Left ventricle myocardium superior (tissue), 1 donor: ENCODE results near the gene ACTN4. TPM values are rescaled to one million over a fixed set of nuclear protein-coding genes. Genes with fewer than 3 reads are reported as not detected.
"Not testable (repeated sequence)": the region's sequence is repeated elsewhere in the genome, so short reads cannot be mapped to it uniquely, and the experiment has no call there.

Source experiments
- ATAC-seq: fragments of 200-7000 bp; cut with Tn5 transposase; one replicate; pipeline ENCODE4 v1.9.1; 2020; ENCODE audit warnings: mild to moderate bottlenecking, moderate library complexity
- DNase-seq: peaks from one replicate; pipeline ENCODE4 v3.0.0-alpha.2; 2020
- intact Hi-C: fragments of 100-400 bp; cut with micrococcal nuclease; formaldehyde crosslinking; loops from one replicate; pipeline ENCODE4 v1.11.0; 2022
- total RNA-seq: library from RNA; stranded (reverse); fragmentation: NEBNext Ultra II Directional; extraction: Animal tissue kit (Norgen Biotek cat#: 25700); gene quantifications from one replicate; pipeline ENCODE4 v1.2.1, GENCODE V29; 2021
- donor health status: DM: no; HTN: yes; CAD: no; lungs with severe emphysema.

Gene ACTN4
- total RNA-seq, 1 donor from 2014 or later = 131 TPM

- ATAC-seq (no peak), DNase-seq (no peak)
- intact Hi-C loops = no loop called here
Observed at GRCh38 chr19:38740932-38741331, 93.5 kb downstream of the ACTN4 start.

- ATAC-seq (no peak), DNase-seq (no peak)
- intact Hi-C loops = no loop called here
Observed at GRCh38 chr19:38741670-38742069, 94.2 kb downstream of the ACTN4 start.

DNA sequence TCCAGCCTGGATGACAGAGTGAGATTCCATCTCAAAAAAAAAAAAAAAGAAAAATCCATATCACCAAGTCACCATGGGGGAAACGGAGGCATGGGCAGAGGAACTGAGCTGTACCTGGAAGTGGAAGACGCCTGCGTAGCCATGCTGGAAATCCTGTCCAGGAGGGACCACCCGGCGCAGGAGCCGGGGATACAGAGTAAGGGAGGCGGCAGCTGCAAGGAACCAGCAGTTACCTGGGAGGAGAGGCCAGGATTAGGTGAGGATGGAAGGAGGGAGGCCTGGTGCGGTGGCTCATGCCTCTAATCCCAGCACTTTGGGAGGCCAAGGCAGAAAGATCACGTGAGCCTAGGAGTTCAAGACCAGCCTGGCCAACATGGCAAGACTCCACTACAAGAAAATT lies 94.8 kb downstream of the ACTN4 start:
- intact Hi-C loops = no loop called here
- DNase-seq = no peak
- no peak for ATAC-seq

DNA sequence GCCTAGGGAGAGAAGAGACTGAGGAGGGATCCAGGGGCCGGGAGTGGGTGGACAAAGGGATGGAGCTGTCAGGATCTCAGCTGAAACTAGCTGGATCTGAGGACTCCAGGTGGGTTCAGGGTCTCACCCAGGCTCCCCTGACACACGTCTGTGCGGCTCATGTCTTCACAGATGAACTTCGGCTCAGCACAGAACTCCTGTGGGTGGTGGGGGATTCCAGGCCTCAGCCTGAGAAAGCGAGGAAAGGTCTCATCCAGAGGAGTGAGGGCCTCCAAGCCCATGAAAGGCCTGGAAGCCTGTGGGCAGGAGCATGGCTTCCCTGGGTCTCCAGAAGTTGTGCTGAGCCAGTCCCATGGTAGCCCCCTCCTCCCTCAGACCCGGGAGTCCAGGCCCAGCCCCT lies 95.5 kb downstream of the ACTN4 start:
- intact Hi-C loops = no loop called here
- ATAC-seq (no peak), DNase-seq (no peak)

- ATAC-seq (no peak), DNase-seq (no peak)
- intact Hi-C loops = no loop called here
Observed at GRCh38 chr19:38743394-38744297, 96.2 kb downstream of the ACTN4 start.

- no peak for ATAC-seq
Observed at GRCh38 chr19:38744298-38744681, 96.8 kb downstream of the ACTN4 start, which contains the start of gene CAPN12. Gene CAPN12, minus strand, starts transcription at chr19:38744474. Its CDS starts 309 bp downstream, at chr19:38744165.

GRCh38 chr19:38744874-38745273 lies 97.4 kb downstream of the ACTN4 start:
- intact Hi-C loops = no loop called here
- ATAC-seq (no peak), DNase-seq (no peak)

More at GRCh38 chr19:38744298-38744681, 96.8 kb downstream of the ACTN4 start, which contains the start of gene CAPN12:
- intact Hi-C loops = no loop called here
- DNase-seq = no peak

GRCh38 chr19:38745316-38745715 lies 97.9 kb downstream of the ACTN4 start:
- no peak for DNase-seq

GRCh38 chr19:38753783-38754182 lies 106.3 kb downstream of the ACTN4 start:
- intact Hi-C loops, DNase-seq, ATAC-seq: not testable (repeated sequence)

More at GRCh38 chr19:38745316-38745715, 97.9 kb downstream of the ACTN4 start:
- intact Hi-C loops = no loop called here
- ATAC-seq = no peak

DNA sequence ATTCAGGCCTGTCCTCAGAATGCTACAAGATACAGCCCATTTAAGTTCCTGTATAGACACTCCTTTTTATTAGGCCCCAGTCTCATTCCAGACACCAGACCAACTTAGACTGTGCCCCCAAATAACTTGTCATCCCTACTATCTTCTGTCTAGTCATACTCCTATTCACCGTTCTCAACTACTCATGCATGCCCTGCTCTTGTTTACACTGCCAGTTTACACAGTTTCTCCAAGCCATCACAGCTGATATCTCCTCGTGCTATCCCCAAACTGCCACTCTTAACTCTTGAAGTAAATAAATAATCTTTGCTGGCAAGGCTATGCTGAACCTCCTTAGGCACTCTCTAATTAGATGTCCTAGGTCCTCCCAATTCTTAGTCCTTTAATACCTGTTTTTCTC lies 106.7 kb downstream of the ACTN4 start:
- ATAC-seq, DNase-seq, intact Hi-C loops: not testable (repeated sequence)

GRCh38 chr19:38759590-38760003 lies 112.1 kb downstream of the ACTN4 start:
- DNase-seq (no peak), ATAC-seq (no peak)
- intact Hi-C loops = no loop called here

DNA sequence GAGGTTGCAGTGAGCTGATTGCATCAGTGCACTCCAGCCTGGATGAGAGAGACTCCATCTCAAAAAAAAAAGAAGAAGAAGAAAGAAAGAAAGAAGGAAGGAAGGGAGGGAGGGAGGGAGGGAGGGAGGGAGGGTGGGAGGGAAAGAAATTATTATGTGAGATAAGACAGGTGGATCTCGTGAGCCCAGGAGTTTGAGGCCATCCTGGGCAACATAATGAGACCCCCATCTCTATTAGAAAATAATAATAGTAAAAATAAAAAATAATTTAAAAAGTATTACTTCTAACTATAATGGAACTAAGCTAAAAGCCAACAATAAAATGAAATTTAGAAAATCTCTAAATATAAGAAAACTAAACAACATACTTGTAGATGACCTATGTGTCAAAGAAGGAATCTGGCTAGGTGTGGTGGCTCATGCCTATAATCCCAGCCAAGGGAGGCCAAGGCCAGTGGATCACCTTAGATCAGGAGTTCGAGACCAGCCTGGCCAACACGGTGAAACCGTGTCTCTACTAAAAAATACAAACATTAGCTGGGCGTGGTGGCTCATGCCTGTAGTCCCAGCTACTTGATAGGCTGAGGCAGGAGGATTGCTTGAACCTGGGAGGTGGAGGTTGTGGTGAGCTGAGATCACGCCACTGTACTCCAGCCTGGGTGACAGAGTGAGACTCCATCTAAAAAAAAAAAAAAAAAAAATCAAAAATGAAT lies 113.5 kb downstream of the ACTN4 start:
- ATAC-seq, DNase-seq, intact Hi-C loops: not testable (repeated sequence)

GRCh38 chr19:38761884-38762389 lies 114.5 kb downstream of the ACTN4 start:
- intact Hi-C loops, DNase-seq, ATAC-seq: not testable (repeated sequence)

- ATAC-seq (no peak), DNase-seq (no peak)
- intact Hi-C loops = no loop called here
Observed at GRCh38 chr19:38763795-38764220, 116.4 kb downstream of the ACTN4 start.

- no peak for DNase-seq
- ATAC-seq = no peak
- intact Hi-C loops = no loop called here
Observed at GRCh38 chr19:38765214-38765613, 117.8 kb downstream of the ACTN4 start.

DNA sequence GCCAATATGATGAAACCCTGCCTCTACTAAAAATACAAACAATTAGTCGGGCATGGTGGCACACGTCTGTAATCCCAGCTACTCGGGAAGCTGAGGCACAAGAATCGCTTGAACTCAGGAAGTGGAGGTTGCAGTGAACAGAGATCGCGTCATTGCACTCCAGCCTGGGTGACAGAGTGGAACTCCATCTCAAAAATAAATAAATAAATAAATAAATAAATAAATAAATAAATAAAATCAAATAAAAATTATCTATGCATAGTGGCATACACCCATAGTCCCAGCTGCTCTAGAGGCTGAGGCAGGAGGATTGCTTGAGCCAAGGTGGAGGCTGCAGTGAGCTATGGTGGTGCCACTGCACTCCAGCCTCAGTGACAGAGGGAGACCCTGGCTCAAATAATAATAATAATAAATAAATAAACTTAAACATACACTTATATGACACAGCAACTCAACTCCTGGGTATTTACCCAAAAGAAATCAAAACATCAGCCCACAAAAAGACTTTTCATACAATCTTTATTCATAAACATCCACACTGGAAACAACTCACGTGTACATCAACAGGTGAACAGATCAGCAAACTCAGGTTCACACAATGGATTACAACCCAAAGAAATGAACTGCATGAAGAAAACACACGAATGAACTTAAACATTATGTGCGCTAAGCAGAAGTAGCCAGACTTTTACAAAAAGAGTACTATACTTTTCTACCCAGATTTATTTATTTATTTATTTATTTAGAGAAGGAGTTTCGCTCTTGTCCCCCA lies 119.0 kb downstream of the ACTN4 start:
- no peak for DNase-seq
- intact Hi-C loops = no loop called here
- no peak for ATAC-seq

DNA sequence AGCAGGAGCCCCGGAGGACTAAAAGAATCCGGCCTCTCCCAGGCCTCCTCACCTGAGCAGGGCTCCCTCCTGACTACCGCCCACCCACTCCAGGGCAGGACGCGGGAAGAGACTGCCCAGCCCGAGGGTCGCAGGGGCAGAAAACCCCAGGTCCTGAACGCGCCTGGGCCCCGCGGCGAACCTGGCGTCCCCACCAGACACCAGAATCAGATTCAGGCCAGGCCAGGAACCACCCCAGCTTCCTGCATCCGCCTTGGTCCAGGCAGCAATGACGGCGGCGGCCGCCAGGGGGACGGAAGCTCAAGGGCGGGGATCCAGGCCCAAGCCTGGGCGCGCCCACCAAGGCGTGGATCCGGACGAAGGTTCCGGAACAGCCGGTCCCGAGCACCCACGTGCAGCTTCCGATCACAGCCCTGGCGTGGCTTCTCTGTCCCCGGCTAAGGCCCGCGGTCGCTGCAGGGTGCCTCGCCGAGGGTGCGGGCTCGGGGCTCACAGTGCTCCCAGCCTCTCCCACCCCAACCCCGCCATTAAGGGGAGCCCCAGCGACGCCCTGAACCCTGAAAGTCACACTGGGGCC lies 122.3 kb downstream of the ACTN4 start:
- DNase-seq (peak; percentile 95), ATAC-seq (peak; percentile 89)
- intact Hi-C loops = no loop called here

DNA sequence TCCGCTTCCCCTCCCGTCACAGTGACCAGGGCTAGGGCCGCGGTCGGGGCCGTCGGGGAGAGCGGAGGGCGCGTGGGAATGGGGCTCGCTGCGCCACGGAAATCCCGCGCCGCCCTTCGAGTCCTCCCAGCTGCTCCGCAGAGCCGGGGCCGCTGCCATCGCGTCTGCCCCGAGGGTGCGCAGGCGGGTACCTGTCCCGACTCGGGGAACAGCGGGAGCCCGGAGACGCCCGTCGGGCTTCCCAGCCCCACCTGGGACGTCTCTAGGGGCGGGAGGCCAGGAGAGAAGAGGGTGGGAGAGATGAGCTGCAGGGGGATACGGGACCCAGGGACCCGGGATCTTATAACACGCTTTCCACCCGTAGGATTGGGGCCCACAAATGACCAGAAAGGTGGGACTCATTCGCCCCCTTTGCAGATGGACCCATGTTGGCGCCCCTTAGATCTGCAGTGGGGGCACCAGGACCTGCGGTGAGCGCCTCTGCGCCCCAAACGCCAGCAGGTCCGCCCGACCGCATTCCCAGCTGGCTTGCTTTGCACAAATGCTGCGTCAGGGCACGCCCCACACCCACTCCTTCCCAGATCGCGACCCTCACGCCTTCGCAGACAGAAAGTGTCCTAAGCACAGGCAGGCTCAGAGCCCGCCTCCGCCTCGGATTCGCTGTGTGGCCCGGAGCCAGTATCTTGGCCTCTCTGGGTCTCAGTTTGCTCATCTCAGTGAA lies 122.9 kb downstream of the ACTN4 start:
- ATAC-seq = peak; percentile 36
- DNase-seq, intact Hi-C loops: not testable (repeated sequence)
